Esophagus muscularis mucosa (tissue), 4 donors: ENCODE results near the gene LMF2. TPM values are rescaled to one million over a fixed set of nuclear protein-coding genes. Genes with fewer than 3 reads are reported as not detected.

Source experiments
- DNase-seq: peaks from one replicate; pipeline ENCODE4 v3.0.0-alpha.2; 2017; ENCODE audit errors: extremely low spot score
- H3K27ac ChIP-seq, 4 donors: fragments of 200-600 bp; sonication (generic); replicated peaks in 1 of 4; 1 replicate in 3 of 4; 2 replicates in 1 of 4; pipeline ENCODE4 v1.5.1; 2016 to 2019; ENCODE audit warnings: mild to moderate bottlenecking in 1 of 4
- H3K27me3 ChIP-seq, 4 donors: fragments of 200-600 bp; sonication (generic); one replicate each; pipeline versions ENCODE4 v1.5.1 to v1.6.0; 2016 to 2019
- H3K36me3 ChIP-seq, 4 donors: fragments of 200-600 bp; sonication (generic); one replicate each; pipeline ENCODE4 v1.5.1; 2016 to 2019
- H3K4me1 ChIP-seq, 4 donors: fragments of 200-600 bp; sonication (generic); one replicate each; pipeline ENCODE4 v1.5.1; 2016 to 2019
- H3K4me3 ChIP-seq, 4 donors: fragments of 200-600 bp; sonication (generic); 1 replicate in 2 of 4; 2 replicates in 2 of 4; pipeline ENCODE4 v1.5.1; 2016 to 2019; ENCODE audit warnings: mild to moderate bottlenecking in 4 of 4, moderate library complexity in 1 of 4
- H3K9me3 ChIP-seq, 4 donors: fragments of 200-600 bp; sonication (generic); 1 replicate in 3 of 4; 2 replicates in 1 of 4; pipeline ENCODE4 v1.5.1; 2016 to 2019
- EP300 ChIP-seq: sonication (generic); formaldehyde crosslinking; IDR thresholded peaks from one replicate; pipeline ENCODE4 v1.6.1; 2017; ENCODE audit warnings: antibody characterized with exemption
- POLR2A ChIP-seq: fragments of 450-650 bp; IDR thresholded peaks from one replicate; pipeline ENCODE4 v1.6.1; 2017; ENCODE audit warnings: antibody characterized with exemption, moderate library complexity, mild to moderate bottlenecking, low read depth
- POLR2AphosphoS5 ChIP-seq, 2 donors: sonication (generic); formaldehyde crosslinking; IDR thresholded peaks; one replicate each; pipeline ENCODE4 v1.6.1; 2017; ENCODE audit warnings: antibody characterized with exemption in 2 of 2
- WGBS: methylation state at CpG from one replicate; pipeline ENCODE4 v1.1.5; 2018; 5-methylcytosine and 5-hydroxymethylcytosine counted together
- intact Hi-C: fragments of 100-400 bp; cut with DNase I; formaldehyde crosslinking; loops from one replicate; pipeline ENCODE4 v1.15.1; 2023
- total RNA-seq, 4 donors: library from RNA; depleted of rRNA; stranded (reverse); fragments of >200 nt; gene quantifications; one replicate each; pipeline versions ENCODE4 v1.1.0 to v1.2.1, GENCODE V29; 2016
- TF ChIP-seq, protein P1 (sequence below), 3 experiments: fragments of 200-600 bp in 2 of 3; fragments of 450-650 bp in 1 of 3; sonication (generic) in 2 of 3; IDR thresholded peaks; one replicate each; pipeline ENCODE4 v1.5.1; 2017 to 2019; ENCODE audit warnings: antibody characterized with exemption in 3 of 3, mild to moderate bottlenecking in 2 of 3, moderate library complexity in 1 of 3

Gene LMF2
- total RNA-seq, 4 donors from 2014 or later = 34.9 to 67.1 (median 46.8) TPM

DNA sequence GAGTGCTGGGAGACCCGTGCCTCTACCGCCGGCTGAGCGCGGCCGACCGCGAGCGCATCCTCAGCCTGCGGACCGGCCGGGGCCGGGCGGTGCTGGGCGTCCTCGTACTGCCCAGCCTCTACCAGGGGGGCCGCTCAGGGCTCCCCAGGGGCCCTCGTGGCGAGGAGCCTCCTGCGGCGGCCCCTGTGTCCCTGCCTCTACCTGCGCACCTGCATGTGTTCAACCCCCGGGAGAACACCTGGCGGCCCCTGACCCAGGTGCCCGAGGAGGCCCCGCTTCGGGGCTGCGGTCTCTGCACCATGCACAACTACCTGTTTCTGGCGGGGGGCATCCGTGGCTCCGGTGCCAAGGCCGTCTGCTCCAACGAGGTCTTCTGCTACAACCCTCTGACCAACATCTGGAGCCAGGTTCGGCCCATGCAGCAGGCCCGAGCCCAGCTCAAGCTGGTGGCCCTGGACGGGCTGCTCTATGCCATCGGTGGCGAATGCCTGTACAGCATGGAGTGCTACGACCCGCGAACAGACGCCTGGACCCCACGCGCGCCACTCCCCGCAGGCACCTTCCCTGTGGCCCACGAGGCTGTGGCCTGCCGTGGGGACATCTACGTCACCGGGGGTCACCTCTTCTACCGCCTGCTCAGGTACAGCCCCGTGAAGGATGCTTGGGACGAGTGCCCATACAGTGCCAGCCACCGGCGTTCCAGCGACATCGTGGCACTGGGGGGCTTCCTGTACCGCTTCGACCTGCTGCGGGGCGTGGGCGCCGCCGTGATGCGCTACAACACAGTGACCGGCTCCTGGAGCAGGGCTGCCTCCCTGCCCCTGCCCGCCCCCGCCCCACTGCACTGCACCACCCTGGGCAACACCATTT lies 41.7 kb upstream of the LMF2 start:
- Histone ChIP-seq H3K36me3 (no peaks in the 10 kb centered on the region), H3K9me3 (no peaks in the 10 kb centered on the region), H3K4me3 (peak overlapping the region; percentile 30 to 48 (median 36)), H3K4me1 (peaks cover 12 to 34% (median 30%) of the 10 kb centered on the region in 4 donors), H3K27me3 (peaks cover 9 to 83% (median 22%) of the 10 kb centered on the region in 4 donors), H3K27ac (no peak overlapping the region)
- no peak for TF ChIP-seq POLR2AphosphoS5 (IDR thresholded peaks at IDR 0.05)
- TF ChIP-seq EP300 = no peak
- TF ChIP-seq, protein P1, sequence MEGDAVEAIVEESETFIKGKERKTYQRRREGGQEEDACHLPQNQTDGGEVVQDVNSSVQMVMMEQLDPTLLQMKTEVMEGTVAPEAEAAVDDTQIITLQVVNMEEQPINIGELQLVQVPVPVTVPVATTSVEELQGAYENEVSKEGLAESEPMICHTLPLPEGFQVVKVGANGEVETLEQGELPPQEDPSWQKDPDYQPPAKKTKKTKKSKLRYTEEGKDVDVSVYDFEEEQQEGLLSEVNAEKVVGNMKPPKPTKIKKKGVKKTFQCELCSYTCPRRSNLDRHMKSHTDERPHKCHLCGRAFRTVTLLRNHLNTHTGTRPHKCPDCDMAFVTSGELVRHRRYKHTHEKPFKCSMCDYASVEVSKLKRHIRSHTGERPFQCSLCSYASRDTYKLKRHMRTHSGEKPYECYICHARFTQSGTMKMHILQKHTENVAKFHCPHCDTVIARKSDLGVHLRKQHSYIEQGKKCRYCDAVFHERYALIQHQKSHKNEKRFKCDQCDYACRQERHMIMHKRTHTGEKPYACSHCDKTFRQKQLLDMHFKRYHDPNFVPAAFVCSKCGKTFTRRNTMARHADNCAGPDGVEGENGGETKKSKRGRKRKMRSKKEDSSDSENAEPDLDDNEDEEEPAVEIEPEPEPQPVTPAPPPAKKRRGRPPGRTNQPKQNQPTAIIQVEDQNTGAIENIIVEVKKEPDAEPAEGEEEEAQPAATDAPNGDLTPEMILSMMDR (IDR thresholded peaks at IDR 0.05) = no peak
- TF ChIP-seq POLR2A = no peak
- intact Hi-C loops = no loop called here
- DNase-seq = no peak
- 81% methylated on average over 41 of the region's 68 CpGs for WGBS

- DNase-seq = no peak
- TF ChIP-seq, protein P1 (IDR thresholded peaks at IDR 0.05) = no peak
- no peak for TF ChIP-seq POLR2A
- no peak for TF ChIP-seq EP300
- no peak for TF ChIP-seq POLR2AphosphoS5 (IDR thresholded peaks at IDR 0.05)
- Histone ChIP-seq H3K4me3 (peak overlapping the region; percentile 30 to 48 (median 36)), H3K27me3 (peaks cover 9 to 91% (median 22%) of the 10 kb centered on the region in 4 donors), H3K27ac (no peak overlapping the region), H3K4me1 (peaks cover 17 to 37% (median 35%) of the 10 kb centered on the region in 4 donors), H3K36me3 (no peaks in the 10 kb centered on the region), H3K9me3 (no peaks in the 10 kb centered on the region)
- intact Hi-C loops = no loop called here
- 16% methylated on average over 5 of the region's 56 CpGs for WGBS
These were observed 40.8 kb upstream of the LMF2 start for GRCh38 chr22:50548040-50548920.

GRCh38 chr22:50547263-50547985 lies 39.9 kb upstream of the LMF2 start:
- Histone ChIP-seq H3K27me3 (peaks cover 9 to 92% (median 22%) of the 10 kb centered on the region in 4 donors), H3K36me3 (no peaks in the 10 kb centered on the region), H3K4me3 (no peak overlapping the region), H3K4me1 (peaks cover 17 to 37% (median 35%) of the 10 kb centered on the region in 4 donors), H3K9me3 (no peaks in the 10 kb centered on the region), H3K27ac (no peak overlapping the region)
- WGBS = 60% methylated on average over 6 of the region's 35 CpGs
- TF ChIP-seq EP300 = no peak
- TF ChIP-seq, protein P1 (IDR thresholded peaks at IDR 0.05) = no peak
- DNase-seq = no peak
- intact Hi-C loops = no loop called here

GRCh38 chr22:50546326-50547262 lies 39.1 kb upstream of the LMF2 start:
- Histone ChIP-seq H3K36me3 (no peaks in the 10 kb centered on the region), H3K27me3 (peaks cover 9 to 84% (median 22%) of the 10 kb centered on the region in 4 donors), H3K27ac (no peak overlapping the region), H3K9me3 (no peaks in the 10 kb centered on the region), H3K4me3 (no peak overlapping the region), H3K4me1 (peaks cover 17 to 37% (median 35%) of the 10 kb centered on the region in 4 donors)
- WGBS = 55% methylated on average over 58 of the region's 78 CpGs
- DNase-seq = no peak
- intact Hi-C loops = no loop called here
- TF ChIP-seq POLR2A = no peak
- TF ChIP-seq, protein P1 (IDR thresholded peaks at IDR 0.05) = no peak
- TF ChIP-seq EP300 = no peak
- no peak for TF ChIP-seq POLR2AphosphoS5 (IDR thresholded peaks at IDR 0.05)
